Measurements from ENCODE around the gene ANAPC1.
"Not testable (repeated sequence)": the region's sequence is repeated elsewhere in the genome, so short reads cannot be mapped to it uniquely, and the experiment has no call there.

The ANAPC1 gene

GRCh38 chr2:111830479-111830878 is 53.5 kb downstream of the ANAPC1 start:
- not testable (repeated sequence) for FAIRE-seq

DNA sequence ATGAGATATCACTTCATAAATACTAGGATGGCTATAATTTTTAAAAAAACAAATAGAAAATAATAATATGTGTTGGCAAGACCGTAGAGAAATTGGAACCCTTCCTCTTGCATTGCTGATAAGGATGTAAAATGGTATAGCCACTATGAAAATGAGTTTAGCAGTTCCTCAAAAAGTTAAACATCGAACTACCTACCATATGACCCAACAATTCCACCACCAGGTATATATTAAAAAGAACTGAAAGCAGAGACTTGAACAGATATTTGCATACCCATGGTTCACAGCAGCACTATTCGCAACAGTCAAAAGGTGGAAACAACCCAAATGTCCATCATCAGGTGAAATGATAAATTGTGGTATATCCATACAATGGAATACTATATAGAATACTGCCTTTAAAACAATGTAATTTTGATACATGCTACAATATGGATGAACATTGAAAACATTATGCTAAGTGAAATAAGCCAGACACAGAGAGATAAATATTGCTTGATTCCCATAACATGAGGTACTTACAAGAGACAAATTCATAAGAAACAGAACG is 55.7 kb downstream of the ANAPC1 start:
- not testable (repeated sequence) for DNase-seq (ENCODE audit: low spot score)

More at GRCh38 chr2:111830479-111830878, 53.5 kb downstream of the ANAPC1 start:
- DNase-seq (ENCODE audit: low spot score): not testable (repeated sequence)

GRCh38 chr2:111812970-111813622 is 70.9 kb downstream of the ANAPC1 start:
- not testable (repeated sequence) for DNase-seq (ENCODE audit: low spot score); FAIRE-seq

More for the DNA sequence above, 55.7 kb downstream of the ANAPC1 start:
- not testable (repeated sequence) for FAIRE-seq

DNA sequence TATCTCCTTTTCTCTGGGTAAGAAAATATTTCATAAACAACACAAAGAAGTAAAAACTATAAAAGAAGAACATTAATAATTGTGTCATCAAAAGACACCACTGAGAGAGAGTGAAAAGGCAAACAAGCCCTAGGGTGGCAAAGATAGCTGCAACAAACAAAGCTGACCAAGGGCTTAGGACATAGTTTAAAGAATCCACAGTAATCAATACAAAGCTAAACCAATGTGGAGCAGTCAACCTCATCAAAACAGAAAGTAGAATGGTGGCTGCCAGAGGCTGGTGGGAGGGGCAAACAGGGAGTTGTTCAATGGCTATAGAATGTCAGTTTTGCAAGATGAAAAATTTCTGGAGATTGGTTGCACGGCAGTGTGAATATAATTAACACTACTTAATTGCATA is 93.4 kb downstream of the ANAPC1 start:
- DNase-seq (ENCODE audit: low spot score); FAIRE-seq: not testable (repeated sequence)

- FAIRE-seq; DNase-seq (ENCODE audit: low spot score): not testable (repeated sequence)
Measured at GRCh38 chr2:111784081-111784480, 99.9 kb downstream of the ANAPC1 start.

GRCh38 chr2:111782195-111782594 is 101.8 kb downstream of the ANAPC1 start:
- not testable (repeated sequence) for FAIRE-seq; DNase-seq (ENCODE audit: low spot score)

DNA sequence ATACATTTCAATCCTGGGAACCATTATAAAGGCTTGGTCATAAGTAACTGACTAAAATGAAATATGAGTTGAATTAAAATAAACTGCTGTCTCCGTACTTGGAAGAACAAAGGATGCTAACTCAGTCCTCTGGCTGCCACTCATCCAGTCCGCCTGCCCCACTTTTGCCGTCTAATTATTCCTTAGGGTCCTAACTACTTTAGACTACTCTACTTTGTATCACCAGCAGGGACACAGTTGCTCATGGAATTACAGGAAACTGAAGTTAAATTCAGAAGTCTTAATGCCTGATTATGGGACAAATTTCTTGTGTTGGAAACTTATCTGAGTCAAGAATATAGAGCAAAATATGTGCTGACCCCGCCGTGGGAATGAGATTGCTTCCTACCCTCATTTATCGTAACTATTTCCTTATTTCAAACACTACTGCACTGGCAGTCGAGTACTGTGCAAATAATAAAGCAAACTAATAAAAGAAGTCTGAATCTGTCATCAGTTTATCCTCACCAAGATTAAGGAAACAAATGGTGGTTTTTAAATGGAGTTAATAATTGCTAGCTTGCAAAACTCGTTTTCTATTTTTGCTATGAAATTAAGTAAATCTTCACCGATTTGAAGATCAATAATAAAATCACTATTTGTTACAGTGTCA is 102.4 kb downstream of the ANAPC1 start:
- DNase-seq (ENCODE audit: low spot score); FAIRE-seq: not testable (repeated sequence)

DNA sequence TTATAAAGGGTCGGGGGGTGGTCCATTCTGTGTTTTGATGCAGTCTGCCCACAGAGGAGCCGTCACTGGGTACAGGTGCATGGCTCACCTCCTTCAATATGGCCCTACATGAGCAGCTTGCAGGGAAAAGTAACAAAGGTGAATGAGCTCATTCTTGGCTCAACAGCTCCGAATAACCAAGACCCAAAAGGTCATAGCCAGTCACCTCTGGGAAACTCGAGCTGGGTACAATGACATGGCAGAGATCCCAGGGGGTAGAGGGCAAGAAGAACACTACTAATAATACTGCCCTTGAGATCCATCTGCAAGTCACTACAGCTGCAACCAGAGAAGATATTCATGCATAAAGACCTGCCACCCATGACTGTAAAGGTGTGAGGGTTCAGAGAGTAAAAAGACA is 106.8 kb downstream of the ANAPC1 start:
- not testable (repeated sequence) for DNase-seq (ENCODE audit: low spot score); FAIRE-seq

- not testable (repeated sequence) for FAIRE-seq
Measured at GRCh38 chr2:111776296-111776695, 107.7 kb downstream of the ANAPC1 start.

GRCh38 chr2:111772180-111772579 is 111.8 kb downstream of the ANAPC1 start:
- DNase-seq (ENCODE audit: low spot score); FAIRE-seq: not testable (repeated sequence)

More at GRCh38 chr2:111776296-111776695, 107.7 kb downstream of the ANAPC1 start:
- DNase-seq (ENCODE audit: low spot score): not testable (repeated sequence)

DNA sequence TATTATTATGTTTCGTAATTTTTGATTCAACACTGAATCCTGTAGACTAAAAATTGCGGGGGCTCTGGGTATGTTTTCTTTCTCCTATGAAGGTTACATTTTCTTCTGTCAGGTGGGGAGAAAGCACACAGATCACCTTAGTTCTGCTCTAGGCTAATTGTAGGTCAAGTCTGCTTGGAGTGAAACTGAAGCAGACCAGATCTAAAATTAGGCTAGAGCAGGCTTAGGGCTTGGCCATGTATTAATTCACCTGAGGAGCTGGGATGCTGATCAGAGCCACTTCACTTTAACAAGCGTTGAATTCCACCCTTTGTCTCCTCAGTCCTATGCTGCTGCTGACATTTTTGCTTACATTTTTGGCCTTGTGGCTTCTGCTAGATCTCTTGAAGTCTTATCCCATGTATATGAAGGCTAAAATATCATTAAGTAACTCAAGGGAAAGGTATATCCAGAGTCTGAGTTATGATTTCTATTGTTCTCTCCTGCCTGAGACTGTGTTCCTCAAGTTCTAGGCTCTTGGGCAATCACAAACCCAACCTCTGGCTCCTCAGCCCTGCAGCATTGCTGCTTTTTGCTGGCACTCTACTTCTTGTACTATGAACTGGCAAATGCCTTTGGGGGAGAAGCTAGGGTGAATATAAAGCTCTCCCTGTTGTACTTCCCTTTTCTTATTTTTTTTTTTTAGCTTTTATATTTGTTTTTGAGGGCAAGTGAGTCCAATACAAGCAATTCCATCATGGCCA is 112.9 kb downstream of the ANAPC1 start:
- DNase-seq (ENCODE audit: low spot score); FAIRE-seq: not testable (repeated sequence)

- not testable (repeated sequence) for FAIRE-seq
Measured at GRCh38 chr2:111768266-111769190, 115.5 kb downstream of the ANAPC1 start.

DNA sequence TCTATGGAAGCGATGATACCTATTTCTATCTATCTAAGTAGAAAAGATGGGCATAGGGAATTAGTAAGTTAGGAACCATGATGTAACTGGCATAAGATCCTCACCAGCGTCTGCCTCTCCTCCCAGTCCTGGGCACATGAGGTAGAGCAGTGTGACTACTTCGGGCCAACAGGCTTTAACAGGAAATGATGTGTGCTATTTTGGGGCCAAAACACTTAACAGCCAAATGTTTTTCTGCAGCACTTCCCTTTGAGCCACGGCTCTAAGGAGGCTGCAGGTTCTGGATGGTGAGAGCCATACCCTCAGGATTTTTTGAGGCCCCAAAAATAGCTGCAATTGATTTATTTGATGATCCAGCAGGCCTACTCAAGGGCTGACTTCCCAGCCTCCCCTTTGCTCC is 116.9 kb downstream of the ANAPC1 start:
- DNase-seq (ENCODE audit: low spot score); FAIRE-seq: not testable (repeated sequence)

More at GRCh38 chr2:111768266-111769190, 115.5 kb downstream of the ANAPC1 start:
- not testable (repeated sequence) for DNase-seq (ENCODE audit: low spot score)

DNA sequence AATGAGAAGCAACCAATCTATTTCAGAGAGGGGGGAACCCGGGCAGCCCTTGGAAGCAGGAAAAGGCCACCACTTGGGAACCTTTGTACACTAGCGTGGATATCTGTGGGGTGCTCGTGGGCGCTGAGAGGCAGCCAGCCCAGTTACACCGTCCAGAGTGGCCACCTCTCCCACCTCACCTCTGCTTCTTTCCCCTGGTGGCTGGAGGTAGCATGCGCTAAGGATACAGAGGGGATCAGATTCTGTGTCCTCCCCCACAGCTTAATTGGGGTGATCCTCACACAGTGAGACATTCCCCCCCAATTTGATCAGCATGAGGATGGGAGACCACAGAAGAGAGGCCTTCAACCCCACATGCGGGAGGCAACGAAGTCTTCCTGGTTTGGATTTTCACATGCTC is 117.7 kb downstream of the ANAPC1 start:
- not testable (repeated sequence) for FAIRE-seq

GRCh38 chr2:111764151-111764550 is 119.8 kb downstream of the ANAPC1 start:
- not testable (repeated sequence) for FAIRE-seq; DNase-seq (ENCODE audit: low spot score)

More for the DNA sequence above, 117.7 kb downstream of the ANAPC1 start:
- not testable (repeated sequence) for DNase-seq (ENCODE audit: low spot score)

- FAIRE-seq; DNase-seq (ENCODE audit: low spot score): not testable (repeated sequence)
Measured at GRCh38 chr2:111760697-111761284, 123.2 kb downstream of the ANAPC1 start.

- not testable (repeated sequence) for FAIRE-seq; DNase-seq (ENCODE audit: low spot score)
Measured at GRCh38 chr2:111752533-111752932, 131.5 kb downstream of the ANAPC1 start.

- not testable (repeated sequence) for FAIRE-seq; DNase-seq (ENCODE audit: low spot score)
Measured at GRCh38 chr2:111750641-111751040, 133.4 kb downstream of the ANAPC1 start.

DNA sequence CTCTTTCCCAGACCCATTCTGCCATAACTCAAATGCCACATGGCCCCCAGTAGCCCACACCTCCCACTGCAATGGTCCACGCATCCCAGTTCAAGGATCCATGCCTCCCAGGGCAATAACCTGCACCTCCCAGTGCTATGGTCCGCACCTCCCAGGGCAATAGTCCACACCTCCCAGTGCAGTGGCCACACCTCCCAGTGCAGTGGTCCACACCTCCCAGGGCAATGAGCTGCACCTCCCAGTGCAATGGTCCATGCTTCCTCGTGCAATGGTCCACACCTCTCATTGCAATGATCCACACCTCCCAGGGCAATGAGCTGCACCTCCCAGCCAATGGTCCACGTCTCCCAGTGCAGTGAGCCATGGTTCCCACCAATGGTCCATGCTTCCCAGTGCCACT is 135.6 kb downstream of the ANAPC1 start:
- FAIRE-seq; DNase-seq (ENCODE audit: low spot score): not testable (repeated sequence)

Data from RCC 7860 (cell line).